ENCODE measurements around the gene HSBP1L1.

GRCh38 chr18:79937103-79937860 is 27.2 kb upstream of the HSBP1L1 start:
- TF ChIP-seq CTCF (IDR thresholded peaks at IDR 0.05; ENCODE audit: control extremely low read depth in 1 of 3, insufficient read depth in 1 of 3, low read depth in 1 of 3, low read length in 3 of 3) (no peak), SIX5 (IDR thresholded peaks at IDR 0.05; ENCODE audit: low read depth, low read length) (no peak), TEAD4 (IDR thresholded peaks at IDR 0.05; ENCODE audit: low read depth, low read length) (no peak), EZH2 (IDR thresholded peaks at IDR 0.05; ENCODE audit: low read depth, low read length, severe bottlenecking) (no peak), CREB1 (IDR thresholded peaks at IDR 0.05) (no peak), JUND (IDR thresholded peaks at IDR 0.05; ENCODE audit: low read length) (no peak), GABPA (IDR thresholded peaks at IDR 0.05; ENCODE audit: borderline replicate concordance, insufficient read depth, low read length) (no peak), YY1 (IDR thresholded peaks at IDR 0.05; ENCODE audit: low read depth, low read length) (no peak)
